HG03432 (cell line): ENCODE results near the gene ATG4A.

ENCODE experiments used
- ATAC-seq: cut with Tn5 transposase; IDR thresholded peaks from one replicate; pipeline ENCODE4 v1.9.1; 2021; ENCODE audit warnings: mild to moderate bottlenecking, moderate library complexity; ENCODE audit not compliant: unreplicated experiment

Gene ATG4A

DNA sequence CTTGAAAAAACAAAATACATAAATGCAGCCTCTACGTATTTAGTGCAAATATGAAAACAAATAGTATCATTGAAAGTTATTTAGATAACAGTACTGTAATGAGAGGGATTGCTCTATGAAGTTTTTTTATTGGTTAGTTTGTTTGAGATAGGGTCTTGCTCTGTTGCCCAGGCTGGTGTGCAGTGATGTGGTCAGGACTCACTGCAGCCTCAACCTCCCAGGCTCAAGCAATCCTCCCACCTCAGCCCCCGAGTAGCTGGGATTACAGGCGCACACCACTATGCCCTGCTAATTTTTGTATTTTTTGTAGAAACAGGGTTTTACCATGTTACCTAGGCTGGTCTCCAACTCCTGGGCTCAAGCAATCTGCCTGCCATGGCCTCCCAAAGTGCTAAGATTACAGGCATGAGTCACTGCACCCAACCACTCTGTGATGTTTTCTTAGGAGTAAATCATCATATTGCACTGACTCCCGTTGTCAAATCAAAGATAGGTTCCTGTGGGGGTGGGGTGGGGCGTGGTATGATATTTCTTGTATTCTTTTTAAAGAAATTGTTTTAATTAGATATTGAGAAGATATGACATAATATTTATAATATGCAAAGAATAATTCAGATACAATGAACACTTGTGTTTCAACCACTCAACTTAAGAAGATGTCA is 75.8 kb downstream of the ATG4A start:
- no peak for ATAC-seq

DNA sequence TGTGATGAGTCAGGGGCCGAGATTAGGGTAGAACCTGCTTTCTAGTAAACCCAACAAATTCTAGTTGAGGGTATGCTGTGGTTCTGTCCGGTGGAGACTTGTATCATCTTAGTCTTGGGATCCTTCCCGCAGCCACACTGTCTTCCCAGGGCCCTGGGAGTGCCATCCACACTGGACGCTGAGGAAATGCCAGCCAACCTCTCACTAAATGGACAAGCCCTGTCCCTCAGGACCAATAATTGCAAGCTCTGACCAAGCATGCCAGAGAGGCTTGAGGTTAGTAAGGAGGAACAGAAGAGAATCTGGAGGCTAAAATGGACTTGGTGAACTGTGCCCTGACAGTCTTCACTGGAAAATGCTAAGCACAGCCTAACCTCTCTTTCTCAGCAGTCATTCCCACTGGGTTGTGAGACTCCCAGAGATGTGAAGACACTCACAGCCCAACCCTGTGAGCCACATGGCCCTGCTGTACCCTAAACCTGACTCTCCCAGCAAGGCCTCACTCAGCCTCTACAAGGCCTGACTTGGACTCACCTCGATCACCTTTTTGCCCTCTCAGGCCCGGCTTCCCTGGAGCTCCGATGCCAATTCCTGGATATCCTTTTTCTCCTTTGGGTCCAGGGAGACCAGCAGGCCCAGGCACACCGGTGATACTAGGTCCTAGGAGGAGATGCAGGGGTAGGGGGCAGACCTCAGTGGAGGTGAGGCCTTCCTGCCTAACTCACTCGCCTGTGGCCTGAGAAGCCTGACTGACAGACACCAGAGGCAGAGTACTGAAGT is 77.6 kb downstream of the ATG4A start:
- no peak for ATAC-seq

DNA sequence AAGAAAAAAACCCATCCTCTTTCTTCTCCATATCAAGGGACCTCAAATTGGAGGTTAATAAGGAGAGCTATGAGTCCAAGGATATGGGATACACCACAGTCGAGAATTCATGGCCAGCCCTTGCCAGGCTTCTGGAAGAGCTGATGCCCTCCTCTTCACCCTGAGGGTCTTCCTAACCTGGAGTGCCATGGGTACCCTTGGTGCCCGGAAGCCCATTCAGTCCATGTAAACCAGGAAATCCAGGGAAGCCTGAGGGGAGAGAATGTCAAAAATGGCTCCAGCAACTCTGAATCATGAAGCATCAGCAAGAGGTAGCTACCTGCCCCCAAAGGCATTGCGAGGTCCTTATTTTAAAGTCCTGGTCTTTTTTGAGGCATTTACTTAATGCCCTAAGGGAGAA is 78.2 kb downstream of the ATG4A start:
- no peak for ATAC-seq

DNA sequence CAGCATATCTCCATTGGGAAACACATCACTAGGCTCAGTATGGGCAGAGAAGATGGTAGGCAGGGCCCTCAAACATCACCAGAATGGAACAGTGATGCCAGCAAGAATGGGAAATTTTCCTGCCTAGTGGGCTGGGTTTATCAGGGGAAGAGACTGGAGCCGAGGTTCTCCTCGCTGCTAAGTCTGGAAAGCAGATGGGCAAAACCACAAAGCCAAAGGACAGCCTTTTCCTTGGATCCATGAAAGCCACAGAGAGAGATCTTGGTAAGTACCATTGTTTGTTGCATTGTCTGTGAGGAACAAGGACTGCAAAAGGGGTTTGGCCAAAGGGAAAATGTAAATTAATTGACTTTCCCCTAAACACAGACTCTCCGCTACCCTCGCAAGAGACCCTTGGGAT is 80.1 kb downstream of the ATG4A start:
- no peak for ATAC-seq

DNA sequence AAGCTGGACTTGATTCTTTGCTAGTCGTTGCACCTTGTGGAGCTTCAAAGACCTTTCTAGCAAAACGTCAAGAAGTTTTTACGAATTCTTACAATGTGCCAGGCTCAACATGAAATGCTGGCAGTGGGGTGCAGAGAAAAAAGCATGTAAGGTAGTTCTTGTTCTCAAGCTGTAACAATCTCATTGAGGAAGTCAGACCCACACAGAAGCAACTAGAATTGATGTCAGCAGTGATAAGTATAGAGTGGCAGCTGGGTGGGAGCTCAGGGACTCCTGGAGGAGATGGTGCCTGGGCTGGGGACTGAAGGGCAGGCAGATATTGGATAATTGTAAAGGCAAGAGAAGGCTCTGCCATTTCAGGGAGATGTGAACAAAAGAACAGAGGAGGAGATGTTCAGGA is 82.3 kb downstream of the ATG4A start:
- ATAC-seq = no peak

DNA sequence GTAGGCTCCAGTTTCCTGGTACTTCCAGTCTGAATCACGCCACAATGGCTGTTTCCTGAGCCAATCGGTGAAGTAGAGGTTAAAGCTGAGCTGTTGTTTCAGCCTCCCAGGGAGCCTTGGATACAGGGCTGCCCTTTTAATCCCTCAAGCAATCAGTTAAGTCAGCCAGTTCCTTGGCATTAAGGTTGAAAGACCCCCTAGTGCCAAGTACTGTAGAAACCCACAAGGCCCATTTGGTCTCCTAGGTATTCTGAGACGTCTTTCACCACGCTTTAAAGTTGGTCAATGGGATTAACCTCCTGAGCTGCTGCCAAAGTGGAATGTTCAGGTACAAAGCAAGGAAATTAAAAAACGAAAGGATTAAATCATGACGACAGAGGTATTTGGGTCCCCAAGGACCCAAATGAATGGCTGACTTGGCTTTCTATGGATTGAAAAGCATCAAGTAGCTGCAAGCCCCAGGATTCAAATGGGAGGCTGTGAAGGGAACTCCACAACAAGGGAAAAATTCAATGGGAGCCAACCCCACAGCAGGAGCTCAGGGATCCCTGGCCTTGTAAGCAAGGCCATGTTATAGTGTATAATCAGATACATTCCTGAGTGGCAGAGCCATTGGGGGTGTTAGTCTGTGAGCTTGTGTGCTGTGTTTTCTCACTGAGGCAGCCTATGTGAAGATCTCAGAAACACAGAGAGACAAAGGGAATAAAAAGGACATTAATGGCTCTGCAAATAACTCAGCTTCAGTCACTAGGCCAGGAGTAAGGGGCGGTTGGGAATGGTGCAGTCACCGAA is 86.0 kb downstream of the ATG4A start:
- ATAC-seq = no peak

DNA sequence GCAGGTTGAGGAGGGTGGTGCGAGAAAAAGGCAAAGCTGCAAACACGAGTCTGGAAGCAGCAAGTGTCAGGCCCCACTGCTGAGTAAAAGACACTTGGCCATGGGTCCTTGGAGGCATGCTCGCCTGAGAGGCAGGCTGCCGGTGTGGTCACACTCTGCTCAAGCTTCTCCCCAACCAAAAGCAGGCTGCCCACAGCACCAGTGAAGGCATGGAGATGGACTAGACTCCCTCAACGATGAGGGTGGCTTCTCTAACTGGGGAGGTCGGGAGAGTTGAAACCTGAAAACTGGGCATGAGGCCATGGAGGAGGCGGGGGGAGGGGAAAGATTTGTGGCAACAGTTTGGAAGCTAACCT is 86.5 kb downstream of the ATG4A start:
- no peak for ATAC-seq

DNA sequence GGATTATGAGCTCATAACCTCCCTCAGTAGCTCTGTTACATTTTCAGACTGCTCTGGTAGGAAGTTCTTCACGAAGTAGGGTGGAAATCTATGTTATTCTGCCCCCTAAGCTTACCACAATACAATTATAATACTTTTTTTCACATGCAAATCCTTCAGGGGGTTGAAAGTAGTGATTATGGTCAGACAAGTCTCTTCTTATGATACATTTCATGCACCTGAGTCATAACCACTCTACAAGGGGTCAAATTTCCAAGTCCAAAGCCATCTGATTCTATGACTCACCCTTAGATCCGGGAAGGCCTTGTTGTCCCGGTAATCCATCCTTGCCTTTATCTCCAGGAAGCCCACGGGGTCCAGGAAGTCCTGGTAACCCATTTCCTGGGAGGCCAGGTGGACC is 95.2 kb downstream of the ATG4A start:
- no peak for ATAC-seq

DNA sequence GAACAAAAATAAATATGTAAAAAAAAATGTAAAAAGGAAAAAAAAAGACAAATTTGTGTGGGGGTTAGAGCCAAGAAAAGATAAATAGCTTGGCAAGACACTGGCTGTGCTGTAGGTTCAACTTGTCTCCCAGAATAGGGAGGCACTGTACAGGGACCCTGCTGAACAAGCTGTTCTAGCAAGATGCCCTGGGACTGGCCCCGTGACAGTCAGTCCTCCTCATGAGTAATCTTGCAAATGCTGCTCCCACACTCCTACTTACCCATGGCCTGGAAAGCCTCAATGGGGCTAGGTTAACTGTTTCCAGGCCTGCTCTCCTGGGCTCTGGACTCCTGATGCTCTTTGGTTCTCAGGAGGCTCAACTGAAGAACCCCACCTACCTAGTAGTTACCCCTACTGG is 106.8 kb downstream of the ATG4A start:
- no peak for ATAC-seq

DNA sequence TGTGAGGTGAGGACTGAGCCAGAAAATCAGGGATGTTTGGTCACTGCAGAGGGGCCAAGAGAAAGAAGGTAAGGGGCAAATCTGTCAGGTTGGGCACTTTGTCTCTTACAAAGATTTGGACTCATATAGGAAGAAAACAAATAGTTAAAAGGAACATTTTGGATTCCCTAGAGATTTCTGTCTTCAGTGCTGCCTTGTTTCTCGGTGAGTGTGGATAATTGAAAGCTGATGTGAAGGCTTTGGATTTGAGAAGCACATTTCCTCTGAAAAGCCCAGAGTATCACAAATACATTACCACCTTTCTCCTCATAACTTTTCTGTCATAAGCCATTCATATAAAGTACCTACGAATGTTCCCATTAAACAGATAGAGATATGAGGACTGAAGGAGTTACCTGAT is 107.5 kb downstream of the ATG4A start:
- ATAC-seq = no peak

DNA sequence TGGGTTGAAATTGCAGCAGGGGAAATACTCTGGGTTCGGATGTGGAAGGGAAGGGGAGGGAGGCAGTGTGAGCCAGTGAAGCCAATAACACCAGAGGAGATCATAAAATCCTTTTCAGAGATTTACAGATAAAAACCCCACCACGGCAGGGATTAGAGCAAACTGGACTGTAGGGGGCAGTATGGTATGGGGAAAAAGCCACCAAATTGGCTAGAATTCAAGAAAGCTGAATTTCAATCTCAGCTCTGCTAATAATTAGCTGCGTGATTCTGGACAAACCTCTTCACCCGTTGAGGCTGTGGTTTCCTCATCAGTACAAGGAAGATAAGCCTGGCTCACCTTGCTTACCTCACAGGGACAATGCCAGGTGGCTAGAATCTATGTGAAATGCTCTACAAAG is 108.1 kb downstream of the ATG4A start:
- ATAC-seq = no peak

DNA sequence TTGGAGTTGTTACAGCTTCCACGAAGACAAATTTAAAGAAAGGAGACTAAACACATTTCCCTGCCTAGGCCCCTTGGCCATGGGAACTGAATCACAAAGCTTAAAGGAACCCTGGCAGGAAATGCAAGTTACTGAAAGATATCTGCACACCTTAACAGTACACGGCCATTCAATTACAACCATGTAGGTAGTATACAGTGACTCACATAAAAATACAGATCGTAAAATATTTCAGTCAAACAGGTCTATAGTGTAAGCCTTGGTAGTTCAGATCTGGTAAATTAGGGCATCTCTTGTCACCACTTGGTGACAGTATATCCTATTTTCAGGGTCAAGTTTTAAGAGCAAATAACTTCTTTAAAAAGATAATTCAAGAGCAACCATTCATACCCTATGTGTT is 112.0 kb downstream of the ATG4A start:
- no peak for ATAC-seq
